22Rv1 (cell line): ENCODE measurements around the gene HOMER3.
A peak's percentile ranks its signal among the peaks of the same experiment; 100 is the strongest.
"Not testable (repeated sequence)": the region's sequence is repeated elsewhere in the genome, so short reads cannot be mapped to it uniquely, and the experiment has no call there.

Source experiments
- H3K27ac ChIP-seq: fragments of 450-650 bp; 2 replicates; pipeline ENCODE4 v1.5.1; 2017
- ZFX ChIP-seq: fragments of 450-650 bp; IDR thresholded peaks from 2 replicates; pipeline ENCODE4 v1.6.1; 2017; ENCODE audit warnings: antibody characterized with exemption, borderline replicate concordance
- TF ChIP-seq, protein P1 (sequence below): fragments of 450-650 bp; IDR thresholded peaks from 2 replicates; pipeline ENCODE4 v1.5.1; 2017; ENCODE audit warnings: mild to moderate bottlenecking

The HOMER3 gene

DNA sequence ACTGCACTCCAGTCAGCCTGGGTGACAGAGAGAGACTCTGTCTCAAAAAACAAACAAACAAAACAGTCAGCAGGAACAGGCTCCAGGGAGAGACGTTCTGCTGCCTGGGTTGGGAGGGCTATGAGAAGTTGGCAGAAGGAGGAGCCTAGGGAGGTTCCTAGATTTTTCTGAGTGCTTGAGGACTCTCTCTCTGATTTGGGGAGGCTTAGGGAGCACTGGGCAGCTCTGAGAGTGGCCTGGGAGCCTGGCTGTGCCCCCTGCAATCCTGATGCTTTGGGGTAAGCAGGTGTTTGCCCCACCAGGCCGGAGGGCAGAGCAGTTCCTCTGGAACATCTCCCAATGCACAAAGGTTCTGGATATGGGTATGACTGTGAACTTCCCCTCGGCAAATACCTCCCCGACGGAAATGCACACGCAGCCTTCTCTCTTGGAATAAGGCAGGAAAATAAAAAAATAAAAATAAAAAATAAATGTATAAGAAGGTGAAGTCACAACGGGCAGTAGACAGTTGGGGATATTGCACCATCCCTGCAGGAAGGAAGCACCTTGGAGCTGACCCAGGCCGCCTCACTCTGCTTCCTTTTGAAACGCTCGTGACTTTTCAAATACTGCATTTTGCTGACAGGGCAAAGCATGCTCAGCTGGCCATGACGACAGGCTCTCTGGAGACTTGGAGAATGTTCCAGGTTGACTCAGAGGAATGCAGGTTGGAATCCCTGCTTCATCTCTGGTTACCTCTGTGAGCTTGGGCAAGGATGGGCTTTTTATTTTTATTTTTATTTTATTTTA lies 26.5 kb upstream of the HOMER3 start:
- TF ChIP-seq, protein P1, sequence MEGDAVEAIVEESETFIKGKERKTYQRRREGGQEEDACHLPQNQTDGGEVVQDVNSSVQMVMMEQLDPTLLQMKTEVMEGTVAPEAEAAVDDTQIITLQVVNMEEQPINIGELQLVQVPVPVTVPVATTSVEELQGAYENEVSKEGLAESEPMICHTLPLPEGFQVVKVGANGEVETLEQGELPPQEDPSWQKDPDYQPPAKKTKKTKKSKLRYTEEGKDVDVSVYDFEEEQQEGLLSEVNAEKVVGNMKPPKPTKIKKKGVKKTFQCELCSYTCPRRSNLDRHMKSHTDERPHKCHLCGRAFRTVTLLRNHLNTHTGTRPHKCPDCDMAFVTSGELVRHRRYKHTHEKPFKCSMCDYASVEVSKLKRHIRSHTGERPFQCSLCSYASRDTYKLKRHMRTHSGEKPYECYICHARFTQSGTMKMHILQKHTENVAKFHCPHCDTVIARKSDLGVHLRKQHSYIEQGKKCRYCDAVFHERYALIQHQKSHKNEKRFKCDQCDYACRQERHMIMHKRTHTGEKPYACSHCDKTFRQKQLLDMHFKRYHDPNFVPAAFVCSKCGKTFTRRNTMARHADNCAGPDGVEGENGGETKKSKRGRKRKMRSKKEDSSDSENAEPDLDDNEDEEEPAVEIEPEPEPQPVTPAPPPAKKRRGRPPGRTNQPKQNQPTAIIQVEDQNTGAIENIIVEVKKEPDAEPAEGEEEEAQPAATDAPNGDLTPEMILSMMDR = no peak
- no peak for TF ChIP-seq ZFX
- peak overlapping the region; percentile 91 for H3K27ac ChIP-seq

DNA sequence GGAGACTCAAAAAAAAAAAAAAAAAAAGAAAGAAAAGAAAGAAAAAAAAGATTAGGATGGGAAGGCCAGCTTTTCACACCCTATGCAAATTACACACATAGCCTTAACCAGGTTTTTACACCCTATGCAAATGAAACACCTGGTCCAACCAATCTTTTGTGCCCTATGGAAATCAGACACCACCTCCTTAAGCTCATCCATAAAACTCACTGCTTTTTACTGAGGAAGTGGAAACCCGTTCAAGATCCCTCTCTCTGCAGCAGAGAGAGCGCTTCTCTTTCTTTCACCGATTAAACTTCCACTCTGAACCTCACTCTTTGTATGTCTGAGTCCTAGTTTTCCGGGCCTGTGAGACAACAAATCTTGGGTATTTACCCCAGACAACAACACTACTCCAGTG lies 25.3 kb upstream of the HOMER3 start:
- H3K27ac ChIP-seq = peak overlapping the region; percentile 91

DNA sequence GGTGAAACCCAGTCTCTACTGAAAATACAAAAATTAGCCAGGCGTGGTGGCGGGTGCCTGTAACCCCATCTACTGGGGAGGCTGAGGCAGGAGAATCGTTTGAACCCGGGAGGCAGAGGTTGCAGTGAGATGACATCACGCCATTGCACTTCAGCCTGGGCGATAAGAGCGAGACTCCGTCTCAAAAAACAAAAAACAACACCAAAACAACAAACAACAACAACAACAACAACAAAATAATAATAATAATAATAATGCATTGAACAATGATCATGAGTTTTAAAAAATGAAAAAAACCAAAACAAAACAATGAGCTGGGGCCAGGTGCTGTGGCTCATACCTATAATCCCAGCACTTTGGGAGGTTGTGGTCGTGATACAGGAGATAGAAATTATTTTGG lies 23.1 kb upstream of the HOMER3 start:
- TF ChIP-seq ZFX = no peak
- TF ChIP-seq, protein P1 = no peak
- no peak overlapping the region for H3K27ac ChIP-seq

More for the DNA sequence above, 25.3 kb upstream of the HOMER3 start:
- TF ChIP-seq ZFX = no peak
- TF ChIP-seq, protein P1 = no peak

DNA sequence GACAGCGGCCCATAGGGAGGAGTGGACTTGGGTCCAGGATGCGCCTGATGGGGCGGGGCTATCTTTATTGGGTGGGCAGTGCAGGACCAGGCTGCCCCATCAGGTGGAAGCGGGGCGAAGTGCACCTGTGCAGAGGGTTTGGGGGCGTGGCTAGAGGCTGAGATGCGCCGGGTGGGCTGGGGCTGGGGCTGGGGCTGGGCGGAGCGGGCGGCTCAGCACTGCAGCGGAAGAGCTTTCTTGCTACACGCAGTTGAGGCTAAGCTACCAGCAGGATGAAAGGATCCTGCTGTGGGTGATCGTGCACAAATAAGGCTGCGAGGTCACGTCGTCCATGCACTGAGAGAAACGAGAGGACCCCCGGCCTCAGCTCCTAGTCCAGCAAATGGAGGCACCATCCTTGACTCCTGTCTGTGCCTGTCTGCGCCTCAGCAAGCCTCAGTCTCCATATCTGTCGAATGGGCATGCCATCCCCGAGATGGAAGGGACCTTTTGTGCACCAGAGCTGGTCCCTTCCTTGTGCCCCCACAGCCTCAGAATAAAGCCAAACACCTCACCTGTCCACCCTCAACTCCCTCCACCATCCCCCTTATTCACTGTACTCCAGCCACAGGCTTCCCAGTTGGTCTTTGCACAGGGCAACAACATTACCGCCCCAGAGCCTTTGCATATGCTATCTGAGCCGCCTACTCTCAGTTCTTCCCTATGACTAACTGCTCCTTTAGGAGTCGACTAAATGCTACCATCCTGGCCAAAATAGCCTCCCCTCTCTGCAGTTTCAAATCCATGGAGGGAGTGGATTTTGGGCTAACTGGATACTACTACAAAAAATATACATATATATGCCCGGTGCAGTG lies 21.0 kb upstream of the HOMER3 start:
- H3K27ac ChIP-seq = no peak overlapping the region
- TF ChIP-seq ZFX = no peak
- TF ChIP-seq, protein P1 = peak; percentile 27

DNA sequence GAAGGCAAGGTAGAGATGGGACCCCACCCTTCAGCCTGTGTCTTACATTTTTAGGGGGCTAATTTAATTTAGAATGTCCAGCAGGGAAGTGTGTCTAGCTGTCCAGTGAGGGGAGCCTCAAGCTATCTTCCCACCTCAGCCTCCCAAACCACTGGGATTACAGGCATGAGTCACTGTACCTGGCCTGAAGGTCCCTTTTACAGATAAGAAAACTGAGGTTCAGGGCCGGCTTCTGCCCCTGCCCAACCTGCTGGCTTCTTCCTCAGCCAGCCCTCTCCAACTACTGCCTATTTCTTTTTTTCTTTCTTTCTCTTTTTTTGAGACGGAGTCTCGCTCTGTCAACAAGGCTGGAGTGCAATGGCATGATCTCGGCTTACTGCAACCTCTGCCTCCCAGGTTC lies 19.4 kb upstream of the HOMER3 start:
- no peak for TF ChIP-seq ZFX
- TF ChIP-seq, protein P1 = no peak

DNA sequence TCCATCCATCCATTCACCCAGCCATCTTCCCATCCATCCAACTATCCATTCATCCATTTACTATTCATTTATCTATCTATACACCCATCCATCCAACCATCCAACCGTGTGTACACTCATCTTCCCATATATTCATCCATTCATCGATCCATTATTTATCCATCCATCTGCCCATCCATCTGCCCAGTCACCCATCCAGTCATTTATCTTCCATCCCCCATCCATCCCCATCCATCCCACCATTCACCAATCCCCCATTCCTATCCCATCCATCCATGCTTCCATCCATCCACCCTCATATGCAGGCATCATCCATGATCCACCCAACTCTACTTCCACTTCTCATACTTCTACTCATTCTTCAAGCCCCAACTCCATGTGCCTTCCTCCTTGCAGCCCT lies 14.0 kb upstream of the HOMER3 start:
- TF ChIP-seq, protein P1 = no peak
- no peak for TF ChIP-seq ZFX
- H3K27ac ChIP-seq = no peak overlapping the region

More for the DNA sequence above, 19.4 kb upstream of the HOMER3 start:
- no peak overlapping the region for H3K27ac ChIP-seq

DNA sequence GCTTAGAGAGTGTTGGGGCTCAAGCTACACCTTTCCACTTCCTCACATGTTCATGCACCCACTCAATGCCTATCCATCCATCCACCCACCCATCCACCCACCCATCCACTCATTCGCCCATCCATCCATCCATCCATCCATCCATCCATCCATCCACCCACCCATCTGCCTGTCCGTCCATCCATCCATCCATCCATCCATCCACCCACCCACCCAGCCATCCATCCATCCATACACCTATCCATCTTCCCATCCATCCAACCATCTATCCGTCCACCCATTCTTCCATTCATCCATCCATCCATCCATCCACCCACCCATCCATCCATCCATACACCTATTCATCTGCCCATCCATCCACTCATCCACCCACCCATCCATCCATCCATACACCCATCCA lies 13.1 kb upstream of the HOMER3 start:
- H3K27ac ChIP-seq = no peak overlapping the region
- TF ChIP-seq, protein P1 = no peak
- no peak for TF ChIP-seq ZFX

DNA sequence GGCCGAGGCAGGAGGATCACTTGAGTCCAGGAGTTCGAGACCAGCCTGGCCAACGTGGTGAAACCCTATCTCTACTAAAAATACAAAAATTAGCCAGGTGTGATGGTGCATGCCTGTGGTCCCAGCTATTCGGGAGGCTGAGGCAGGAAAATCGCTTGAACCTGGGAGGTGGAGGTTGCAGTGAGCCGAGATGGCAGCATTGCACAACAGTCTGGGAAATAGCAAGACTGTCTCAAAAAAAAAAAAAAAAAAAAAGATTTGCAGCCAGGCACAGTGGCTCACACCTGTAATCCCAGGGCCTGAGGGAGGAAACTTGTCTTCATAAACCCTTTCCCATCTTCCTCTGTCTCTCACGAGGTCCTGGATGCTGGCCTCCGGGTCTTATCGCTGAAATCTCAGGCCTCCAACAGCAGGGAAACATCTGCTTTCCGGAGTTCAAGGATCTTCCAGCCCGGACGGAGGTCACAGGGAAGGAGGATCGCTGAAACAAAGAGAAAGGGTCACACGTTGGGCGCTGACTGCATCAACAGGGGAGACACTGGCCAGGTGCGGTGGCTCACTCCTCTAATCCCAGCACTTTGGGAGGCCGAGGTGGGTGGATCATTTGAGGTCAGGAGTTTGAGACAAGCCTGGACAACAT lies 11.5 kb upstream of the HOMER3 start:
- not testable (repeated sequence) for H3K27ac ChIP-seq
